ENCODE data around the gene PA2G4. TPM values are rescaled to one million over a fixed set of nuclear protein-coding genes. Genes with fewer than 3 reads are reported as not detected.
"Not testable (repeated sequence)": the region's sequence is repeated elsewhere in the genome, so short reads cannot be mapped to it uniquely, and the experiment has no call there.

The PA2G4 gene
- polyA plus RNA-seq: 131 TPM
- long read RNA-seq, donor 1, transcript PA2G4-201 (13 exons, 2,577 nt): major isoform, 23 of 46 reads
- long read RNA-seq, donor 1, partial matches to known transcripts: 17 of 46 reads
- long read RNA-seq, donor 1, other reads (novel, unspliced or antisense): 6 of 46 reads
- long read RNA-seq, donor 2, transcript PA2G4-201 (13 exons, 2,577 nt): major isoform, 74 of 205 reads
- long read RNA-seq, donor 2, partial matches to known transcripts: 116 of 205 reads
- long read RNA-seq, donor 2, other reads (novel, unspliced or antisense): 14 of 205 reads
- long read RNA-seq, donor 3: 0 reads
- long read RNA-seq, donor 4, partial matches to known transcripts: 0 of 2 reads
- long read RNA-seq, donor 4, other reads (novel, unspliced or antisense): 0 of 2 reads
- long read RNA-seq, donor 5, transcript PA2G4-201 (13 exons, 2,577 nt): major isoform, 22 of 38 reads
- long read RNA-seq, donor 5, partial matches to known transcripts: 16 of 38 reads
- long read RNA-seq, donor 5, other reads (novel, unspliced or antisense): 0 of 38 reads
- long read RNA-seq, donor 6, transcript PA2G4-201 (13 exons, 2,577 nt): major isoform, 30 of 165 reads
- long read RNA-seq, donor 6, partial matches to known transcripts: 128 of 165 reads
- long read RNA-seq, donor 6, other reads (novel, unspliced or antisense): 6 of 165 reads
- long read RNA-seq, donor 7, transcript PA2G4-201 (13 exons, 2,577 nt): major isoform, 11 of 55 reads
- long read RNA-seq, donor 7, partial matches to known transcripts: 44 of 55 reads
- long read RNA-seq, donor 7, other reads (novel, unspliced or antisense): 0 of 55 reads
- long read RNA-seq, donor 8, transcript PA2G4-201 (13 exons, 2,577 nt): major isoform, 42 of 196 reads
- long read RNA-seq, donor 8, partial matches to known transcripts: 142 of 196 reads
- long read RNA-seq, donor 8, other reads (novel, unspliced or antisense): 11 of 196 reads
- long read RNA-seq, donor 9, transcript PA2G4-201 (13 exons, 2,577 nt): major isoform, 24 of 172 reads
- long read RNA-seq, donor 9, partial matches to known transcripts: 147 of 172 reads
- long read RNA-seq, donor 9, other reads (novel, unspliced or antisense): 0 of 172 reads
- long read RNA-seq, donor 10, transcript PA2G4-201 (13 exons, 2,577 nt): major isoform, 30 of 180 reads
- long read RNA-seq, donor 10, partial matches to known transcripts: 140 of 180 reads
- long read RNA-seq, donor 10, other reads (novel, unspliced or antisense): 10 of 180 reads
- long read RNA-seq, donor 11, transcript PA2G4-201 (13 exons, 2,577 nt): major isoform, 21 of 118 reads
- long read RNA-seq, donor 11, partial matches to known transcripts: 92 of 118 reads
- long read RNA-seq, donor 11, other reads (novel, unspliced or antisense): 5 of 118 reads

- peak; percentile 99 to 100 for DNase-seq
- no peaks in the 10 kb centered on the region for H3K9me3 ChIP-seq (ENCODE audit: control insufficient read depth, low read depth, low read length)
- peak within 1 kb of the TSS; percentile 89 for H3K4me3 ChIP-seq (ENCODE audit: low read length)
- peaks cover 53% of the 10 kb centered on the region for H3K36me3 ChIP-seq (ENCODE audit: control insufficient read depth, insufficient read depth, low read length)
- peaks cover 22% of the 10 kb centered on the region for H3K4me1 ChIP-seq (ENCODE audit: control insufficient read depth, insufficient read depth, low read length)
- H3K27me3 ChIP-seq (ENCODE audit: control insufficient read depth, insufficient read depth, low read length): no peaks in the 10 kb centered on the region
- peak within 1 kb of the TSS; percentile 79 for H3K27ac ChIP-seq (ENCODE audit: low read length)
- WGBS (ENCODE audit: insufficient coverage, low lambda C conversion rate): no CpG with 5 or more reads among the region's 60 CpGs
These were observed at the start of gene PA2G4 for GRCh38 chr12:56104109-56104814. TSS of gene PA2G4 (plus strand) at chr12:56104559. CDS start at chr12:56104738, 179 bp downstream.

GRCh38 chr12:56059964-56060363 lies 44.4 kb upstream of the PA2G4 start:
- not testable (repeated sequence) for H3K4me1 ChIP-seq (ENCODE audit: control insufficient read depth, insufficient read depth, low read length); H3K4me3 ChIP-seq (ENCODE audit: low read length); H3K27ac ChIP-seq (ENCODE audit: low read length); DNase-seq; H3K27me3 ChIP-seq (ENCODE audit: control insufficient read depth, insufficient read depth, low read length); H3K9me3 ChIP-seq (ENCODE audit: control insufficient read depth, low read depth, low read length); H3K36me3 ChIP-seq (ENCODE audit: control insufficient read depth, insufficient read depth, low read length)
- WGBS (ENCODE audit: insufficient coverage, low lambda C conversion rate): no CpG with 5 or more reads among the region's 8 CpGs

GRCh38 chr12:56061982-56062381 lies 42.4 kb upstream of the PA2G4 start:
- no peaks in the 10 kb centered on the region for H3K4me1 ChIP-seq (ENCODE audit: control insufficient read depth, insufficient read depth, low read length)

GRCh38 chr12:56062996-56063395 lies 41.4 kb upstream of the PA2G4 start:
- no peak overlapping the region for H3K27ac ChIP-seq (ENCODE audit: low read length)
- H3K9me3 ChIP-seq (ENCODE audit: control insufficient read depth, low read depth, low read length): no peaks in the 10 kb centered on the region
- H3K4me3 ChIP-seq (ENCODE audit: low read length): no peak overlapping the region
- DNase-seq: no peak
- no peaks in the 10 kb centered on the region for H3K4me1 ChIP-seq (ENCODE audit: control insufficient read depth, insufficient read depth, low read length)
- H3K36me3 ChIP-seq (ENCODE audit: control insufficient read depth, insufficient read depth, low read length): no peaks in the 10 kb centered on the region
- H3K27me3 ChIP-seq (ENCODE audit: control insufficient read depth, insufficient read depth, low read length): no peaks in the 10 kb centered on the region

More at GRCh38 chr12:56061982-56062381, 42.4 kb upstream of the PA2G4 start:
- DNase-seq: no peak
- H3K27me3 ChIP-seq (ENCODE audit: control insufficient read depth, insufficient read depth, low read length): no peaks in the 10 kb centered on the region
- H3K9me3 ChIP-seq (ENCODE audit: control insufficient read depth, low read depth, low read length): no peaks in the 10 kb centered on the region
- no peak overlapping the region for H3K4me3 ChIP-seq (ENCODE audit: low read length)
- H3K27ac ChIP-seq (ENCODE audit: low read length): no peak overlapping the region
- no peaks in the 10 kb centered on the region for H3K36me3 ChIP-seq (ENCODE audit: control insufficient read depth, insufficient read depth, low read length)
- no CpG with 5 or more reads among the region's 5 CpGs for WGBS (ENCODE audit: insufficient coverage, low lambda C conversion rate)

GRCh38 chr12:56071648-56072047 lies 32.7 kb upstream of the PA2G4 start:
- H3K27ac ChIP-seq (ENCODE audit: low read length): no peak overlapping the region
- no peaks in the 10 kb centered on the region for H3K9me3 ChIP-seq (ENCODE audit: control insufficient read depth, low read depth, low read length)
- no peaks in the 10 kb centered on the region for H3K4me1 ChIP-seq (ENCODE audit: control insufficient read depth, insufficient read depth, low read length)
- H3K4me3 ChIP-seq (ENCODE audit: low read length): no peak overlapping the region
- WGBS (ENCODE audit: insufficient coverage, low lambda C conversion rate): 100% methylated on average over 2 of the region's 4 CpGs
- H3K36me3 ChIP-seq (ENCODE audit: control insufficient read depth, insufficient read depth, low read length): no peaks in the 10 kb centered on the region
- H3K27me3 ChIP-seq (ENCODE audit: control insufficient read depth, insufficient read depth, low read length): no peaks in the 10 kb centered on the region
- no peak for DNase-seq

GRCh38 chr12:56074396-56074795 lies 30.0 kb upstream of the PA2G4 start:
- no peaks in the 10 kb centered on the region for H3K9me3 ChIP-seq (ENCODE audit: control insufficient read depth, low read depth, low read length)
- DNase-seq: no peak
- no CpG with 5 or more reads among the region's 5 CpGs for WGBS (ENCODE audit: insufficient coverage, low lambda C conversion rate)
- H3K4me3 ChIP-seq (ENCODE audit: low read length): no peak overlapping the region
- no peaks in the 10 kb centered on the region for H3K27me3 ChIP-seq (ENCODE audit: control insufficient read depth, insufficient read depth, low read length)
- H3K27ac ChIP-seq (ENCODE audit: low read length): no peak overlapping the region
- H3K36me3 ChIP-seq (ENCODE audit: control insufficient read depth, insufficient read depth, low read length): no peaks in the 10 kb centered on the region
- peaks cover 3% of the 10 kb centered on the region for H3K4me1 ChIP-seq (ENCODE audit: control insufficient read depth, insufficient read depth, low read length)

DNA sequence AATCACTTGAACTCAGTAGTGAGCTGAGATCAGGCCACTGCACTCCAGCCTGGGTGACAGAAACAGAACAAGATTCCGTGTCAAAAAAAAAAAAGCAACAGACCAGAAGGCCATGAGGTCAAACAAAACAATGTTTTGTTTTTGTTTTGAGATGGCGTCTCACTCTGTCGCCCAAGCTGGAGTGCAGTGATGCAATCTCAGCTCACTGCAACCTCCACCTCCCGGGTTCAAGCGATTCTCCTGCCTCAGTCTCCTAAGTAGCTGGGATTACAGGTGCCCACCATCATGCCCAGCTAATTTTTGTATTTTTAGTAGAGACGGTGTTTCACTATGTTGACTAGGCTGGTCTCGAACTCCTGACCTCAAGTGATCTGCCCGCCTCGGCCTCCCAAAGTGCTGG lies 26.4 kb upstream of the PA2G4 start:
- not testable (repeated sequence) for H3K4me3 ChIP-seq (ENCODE audit: low read length); H3K36me3 ChIP-seq (ENCODE audit: control insufficient read depth, insufficient read depth, low read length); H3K9me3 ChIP-seq (ENCODE audit: control insufficient read depth, low read depth, low read length); H3K27me3 ChIP-seq (ENCODE audit: control insufficient read depth, insufficient read depth, low read length); DNase-seq
- no CpG with 5 or more reads among the region's 9 CpGs for WGBS (ENCODE audit: insufficient coverage, low lambda C conversion rate)
- Histone ChIP-seq H3K27ac (ENCODE audit: low read length) (peak overlapping the region; percentile 100), H3K4me1 (ENCODE audit: control insufficient read depth, insufficient read depth, low read length) (peaks cover 10% of the 10 kb centered on the region)

DNA sequence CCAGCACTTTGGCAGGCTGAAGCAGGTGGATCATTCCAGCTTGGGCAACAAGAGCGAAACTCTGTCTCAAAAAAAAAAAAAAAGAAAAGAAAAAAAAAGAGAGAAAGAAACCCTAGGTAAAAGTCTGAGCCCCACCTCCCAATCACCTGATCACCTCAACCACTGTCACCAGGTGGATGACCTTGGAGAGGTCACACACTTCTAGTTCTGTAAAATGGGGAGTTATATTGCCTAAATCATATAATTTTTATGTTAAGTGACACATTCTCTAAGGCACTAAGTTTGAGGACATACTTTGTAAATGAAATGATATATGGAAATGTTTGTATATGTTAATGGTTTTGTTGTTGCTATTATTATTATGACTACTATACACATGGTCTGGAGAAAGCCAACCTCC lies 25.9 kb upstream of the PA2G4 start:
- Histone ChIP-seq H3K9me3 (ENCODE audit: control insufficient read depth, low read depth, low read length) (no peaks in the 10 kb centered on the region), H3K4me3 (ENCODE audit: low read length) (peak overlapping the region; percentile 100), H3K4me1 (ENCODE audit: control insufficient read depth, insufficient read depth, low read length) (peaks cover 15% of the 10 kb centered on the region), H3K27me3 (ENCODE audit: control insufficient read depth, insufficient read depth, low read length) (peaks cover 9% of the 10 kb centered on the region), H3K36me3 (ENCODE audit: control insufficient read depth, insufficient read depth, low read length) (peaks cover 5% of the 10 kb centered on the region), H3K27ac (ENCODE audit: low read length) (peak overlapping the region; percentile 100)
- no peak for DNase-seq
- 100% methylated on average over 1 of the region's 1 CpG for WGBS (ENCODE audit: insufficient coverage, low lambda C conversion rate)

DNA sequence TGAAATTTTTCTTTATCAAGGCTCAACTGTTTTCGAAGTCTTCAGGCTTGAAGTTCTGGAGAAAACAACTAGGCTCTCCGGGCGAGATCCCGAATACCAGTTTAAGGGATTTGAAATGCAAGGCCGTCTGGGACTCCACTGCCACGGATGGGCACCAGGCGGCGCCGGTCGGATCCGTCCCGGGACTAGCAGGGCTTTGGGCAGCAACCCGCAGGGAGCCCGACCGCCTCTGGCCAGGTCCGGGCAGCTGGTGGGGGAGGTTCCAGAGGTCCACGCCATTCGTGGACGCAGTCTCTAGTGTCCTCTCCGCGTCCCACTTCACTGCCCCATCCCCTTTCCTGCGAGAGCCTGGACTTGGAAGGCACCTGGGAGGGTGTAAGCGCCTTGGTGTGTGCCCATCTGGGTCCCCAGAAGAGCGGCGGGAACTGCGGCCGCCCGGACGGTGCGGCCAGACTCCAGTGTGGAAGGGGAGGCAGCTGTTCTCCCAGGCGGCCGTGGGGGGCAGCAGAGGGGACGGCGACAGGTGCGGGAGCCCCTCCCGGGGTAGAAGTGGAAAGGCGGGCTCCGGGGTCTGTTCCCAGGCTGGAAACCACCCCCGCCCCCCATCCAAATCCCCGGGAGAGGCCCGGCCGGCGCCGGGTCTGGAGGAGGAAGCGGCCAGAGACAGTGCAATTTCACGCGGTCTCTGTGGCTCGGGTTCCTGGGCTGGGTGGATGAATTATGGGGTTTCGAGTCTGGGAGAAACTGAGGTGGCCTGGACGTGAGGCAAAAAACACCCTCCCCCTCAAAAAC lies 25.2 kb upstream of the PA2G4 start:
- Histone ChIP-seq H3K9me3 (ENCODE audit: control insufficient read depth, low read depth, low read length) (no peaks in the 10 kb centered on the region), H3K36me3 (ENCODE audit: control insufficient read depth, insufficient read depth, low read length) (peaks cover 12% of the 10 kb centered on the region), H3K4me3 (ENCODE audit: low read length) (peak overlapping the region; percentile 100), H3K4me1 (ENCODE audit: control insufficient read depth, insufficient read depth, low read length) (peaks cover 22% of the 10 kb centered on the region), H3K27ac (ENCODE audit: low read length) (peak overlapping the region; percentile 100), H3K27me3 (ENCODE audit: control insufficient read depth, insufficient read depth, low read length) (peaks cover 9% of the 10 kb centered on the region)
- WGBS (ENCODE audit: insufficient coverage, low lambda C conversion rate): no CpG with 5 or more reads among the region's 50 CpGs
- peak; percentile 73 to 89 for DNase-seq

All from large intestine (tissue), 12 donors.